Neural cell (in vitro differentiated cells): Measurements from ENCODE around the gene SFXN3. TPM values are rescaled to one million over a fixed set of nuclear protein-coding genes. Genes with fewer than 3 reads are reported as not detected.
A peak's percentile ranks its signal among the peaks of the same experiment; 100 is the strongest.

Source experiments
- H2AFZ ChIP-seq: fragments of 200-600, 300-800 bp; sonication (generic), shearing (Covaris generic); 2 replicates; pipeline ENCODE4 v1.6.0; 2014; ENCODE audit warnings: low read depth, mild to moderate bottlenecking, antibody characterized with exemption, low read length, moderate library complexity
- H3F3A ChIP-seq: fragments of 200-600 bp; shearing (Covaris generic); 2 replicates; pipeline ENCODE4 v1.6.1; 2016; ENCODE audit warnings: mild to moderate bottlenecking, moderate library complexity, mixed read lengths, antibody characterized with exemption, low read length; ENCODE audit not compliant: insufficient read depth, poor library complexity, severe bottlenecking
- H3K27ac ChIP-seq: fragments of 200-600, 300-800 bp; sonication (generic), shearing (Covaris generic); 2 replicates; pipeline ENCODE4 v1.5.1; 2014; ENCODE audit warnings: mild to moderate bottlenecking, low read length, moderate library complexity
- H3K27me3 ChIP-seq: fragments of 300-800, 200-600 bp; sonication (generic), shearing (Covaris generic); 2 replicates; pipeline ENCODE4 v1.6.0; 2014; ENCODE audit warnings: mild to moderate bottlenecking, low read depth, low read length, moderate library complexity; ENCODE audit not compliant: insufficient read depth
- H3K36me3 ChIP-seq: fragments of 300-800, 200-600 bp; sonication (generic), shearing (Covaris generic); 2 replicates; pipeline ENCODE4 v1.5.1; 2014; ENCODE audit warnings: mild to moderate bottlenecking, antibody characterized with exemption, low read length, moderate library complexity; ENCODE audit not compliant: insufficient read depth
- H3K4me2 ChIP-seq: fragments of 300-800, 200-600 bp; sonication (generic), shearing (Covaris generic); 2 replicates; pipeline ENCODE4 v1.6.0; 2014; ENCODE audit warnings: mild to moderate bottlenecking, low read length
- H3K4me3 ChIP-seq: fragments of 300-800, 200-600 bp; sonication (generic), shearing (Covaris generic); 2 replicates; pipeline ENCODE4 v1.5.1; 2014; ENCODE audit warnings: mild to moderate bottlenecking, low read length, moderate library complexity
- H3K79me2 ChIP-seq: fragments of 200-600 bp; shearing (Covaris generic); replicated peaks from 2 replicates; pipeline ENCODE4 v1.6.0; 2014; ENCODE audit warnings: mild to moderate bottlenecking, low read length, moderate library complexity; ENCODE audit not compliant: insufficient read depth
- H3K9ac ChIP-seq: fragments of 300-800, 200-600 bp; sonication (generic), shearing (Covaris generic); 2 replicates; pipeline ENCODE4 v1.6.1; 2016; ENCODE audit warnings: mild to moderate bottlenecking, low read length, mixed read lengths
- H3K9me2 ChIP-seq: fragments of 200-600 bp; shearing (Covaris generic); 2 replicates; pipeline ENCODE4 v1.6.1; 2016; ENCODE audit warnings: mild to moderate bottlenecking, low read length, mixed read lengths; ENCODE audit not compliant: insufficient read depth
- H3K9me3 ChIP-seq: fragments of 200-600, 300-800 bp; sonication (generic), shearing (Covaris generic); 2 replicates; pipeline ENCODE4 v1.6.1; 2016; ENCODE audit warnings: mild to moderate bottlenecking, mixed run types, low read length, moderate library complexity, mixed read lengths
- H4K20me1 ChIP-seq: fragments of 200-600 bp; shearing (Covaris generic); 2 replicates; pipeline ENCODE4 v1.6.1; 2016; ENCODE audit warnings: mild to moderate bottlenecking, mixed run types; ENCODE audit not compliant: insufficient read depth
- CTCF ChIP-seq: fragments of 450-650 bp; IDR thresholded peaks from 2 replicates; pipeline ENCODE4 v1.5.1; 2014; ENCODE audit warnings: antibody characterized with exemption, mild to moderate bottlenecking, moderate library complexity; ENCODE audit not compliant: poor library complexity, severe bottlenecking
- EP300 ChIP-seq: fragments of 450-650 bp; conservative IDR thresholded peaks from 2 replicates; pipeline ENCODE4 v1.6.1; 2014; ENCODE audit warnings: antibody characterized with exemption, mild to moderate bottlenecking, moderate library complexity; ENCODE audit not compliant: poor library complexity, severe bottlenecking
- EZH2 ChIP-seq: fragments of 200-600, 300-800 bp; shearing (Covaris generic), sonication (generic); IDR thresholded peaks from 2 replicates; pipeline ENCODE4 v1.6.1; 2014; ENCODE audit warnings: antibody characterized with exemption, low read length, borderline replicate concordance, mild to moderate bottlenecking; ENCODE audit not compliant: insufficient read depth, poor library complexity, severe bottlenecking
- MXI1 ChIP-seq: fragments of 450-650 bp; conservative IDR thresholded peaks from 2 replicates; pipeline ENCODE4 v1.6.1; 2014; ENCODE audit warnings: antibody characterized with exemption, mild to moderate bottlenecking; ENCODE audit not compliant: poor library complexity, severe bottlenecking
- POLR2AphosphoS5 ChIP-seq: IDR thresholded peaks from 2 replicates; pipeline ENCODE4 v1.6.1; 2012
- RAD21 ChIP-seq: fragments of 450-650 bp; conservative IDR thresholded peaks from 2 replicates; pipeline ENCODE4 v1.6.1; 2014; ENCODE audit warnings: antibody characterized with exemption, mild to moderate bottlenecking, moderate library complexity
- REST ChIP-seq: IDR thresholded peaks from 2 replicates; pipeline ENCODE4 v1.6.1; 2012; ENCODE audit warnings: borderline replicate concordance
- SMC3 ChIP-seq: fragments of 450-650 bp; conservative IDR thresholded peaks from 2 replicates; pipeline ENCODE4 v1.6.1; 2014; ENCODE audit warnings: antibody characterized with exemption, mild to moderate bottlenecking, moderate library complexity; ENCODE audit not compliant: poor library complexity
- TAF1 ChIP-seq: IDR thresholded peaks from 2 replicates; pipeline ENCODE4 v1.6.1; 2012; ENCODE audit warnings: low read depth
- polyA minus RNA-seq: library from RNA; depleted of rRNA, polyadenylated mRNA; stranded (reverse); fragments of >200 nt; gene quantifications from 2 replicates; pipeline ENCODE4 v1.2.3, GENCODE V29; 2014
- polyA plus RNA-seq: library from polyadenylated mRNA; depleted of rRNA; stranded (reverse); fragments of >200 nt; gene quantifications from 2 replicates; pipeline ENCODE4 v1.2.3, GENCODE V29; 2014

Gene SFXN3
- polyA plus RNA-seq (52.1 and 56.5 TPM in 2 replicates), polyA minus RNA-seq (29.7 and 32.3 TPM in 2 replicates)

GRCh38 chr10:101031128-101031795 lies at the start of gene SFXN3, which contains the start of gene PDZD7:
Gene SFXN3 (plus strand): TSS chr10:101031234. CDS start chr10:101034695, 3,461 bp downstream.
Gene PDZD7 (minus strand): TSS chr10:101031129. CDS start chr10:101030219, 910 bp downstream.
- TF ChIP-seq POLR2AphosphoS5 (no peak), TAF1 (no peak), EP300 (no peak), REST (no peak), RAD21 (no peak), MXI1 (no peak), EZH2 (no peak), SMC3 (no peak), CTCF (no peak)
- Histone ChIP-seq H3K36me3 (no peaks in the 10 kb centered on the region), H3K9ac (peak within 1 kb of the TSS; percentile 79), H3K27me3 (peaks cover 54% of the 10 kb centered on the region), H3K9me3 (no peaks in the 10 kb centered on the region), H2AFZ (peak within 1 kb of the TSS; percentile 25), H3K4me3 (peak within 1 kb of the TSS; percentile 78), H3K4me2 (peak within 1 kb of the TSS; percentile 85), H4K20me1 (no peaks in the 10 kb centered on the region), H3F3A (no peaks in the 10 kb centered on the region), H3K27ac (peak within 1 kb of the TSS; percentile 51), H3K79me2 (no peaks in the 10 kb centered on the region), H3K9me2 (no peaks in the 10 kb centered on the region)

GRCh38 chr10:100982916-100983830 lies 47.9 kb upstream of the SFXN3 start:
- TF ChIP-seq MXI1 (no peak), REST (no peak), RAD21 (no peak), POLR2AphosphoS5 (no peak)
- Histone ChIP-seq H2AFZ (no peak overlapping the region), H3K36me3 (no peaks in the 10 kb centered on the region)

More at GRCh38 chr10:100982916-100983830, 47.9 kb upstream of the SFXN3 start:
- Histone ChIP-seq H3K9me3 (no peaks in the 10 kb centered on the region), H3K27ac (no peak overlapping the region), H4K20me1 (no peaks in the 10 kb centered on the region), H3K9ac (no peak overlapping the region), H3K4me2 (no peak overlapping the region), H3F3A (no peaks in the 10 kb centered on the region), H3K4me3 (no peak overlapping the region), H3K27me3 (no peaks in the 10 kb centered on the region), H3K79me2 (peaks cover 12% of the 10 kb centered on the region), H3K9me2 (no peaks in the 10 kb centered on the region)
